HCT116 (cell line): ENCODE data around the gene ATP8A2. TPM values are rescaled to one million over a fixed set of nuclear protein-coding genes. Genes with fewer than 3 reads are reported as not detected.

Source experiments
- ATAC-seq: fragments of 200-7000 bp; cut with Tn5 transposase; 2 replicates; pipeline ENCODE4 v1.9.1; 2020; ENCODE audit warnings: mild to moderate bottlenecking, moderate library complexity
- BruUV-seq: library from RNA; stranded (reverse); fragments of 400-500 nt; replicated peaks from 2 replicates; lab custom pipeline; 2021; lab: Mats Ljungman, UMichigan
- CTCF ChIA-PET: fragments of 300-600 bp; sonication (Branson Sonifier 250); formaldehyde crosslinking; loops from one replicate; lab custom pipeline; 2021; ENCODE audit warnings: antibody characterized with exemption; lab: Charles Lee
- POLR2A ChIA-PET: fragments of 300-600, 350-600 bp; sonication (Branson Sonifier 250); formaldehyde crosslinking; loops from one replicate; lab custom pipeline; 2021; ENCODE audit warnings: antibody characterized with exemption; lab: Charles Lee
- RAD21 ChIA-PET, 2 experiments: fragments of 300-600 bp; sonication (Branson Sonifier 250); formaldehyde crosslinking; loops; one replicate each; lab custom pipeline; 2023; ENCODE audit warnings: low total read pairs in 2 of 2; ENCODE audit not compliant: uncharacterized antibody in 2 of 2, unreplicated experiment in 2 of 2, low non-redundant PET in 1 of 2; lab: Charles Lee
- DNase-seq: peaks from one replicate; pipeline ENCODE4 v3.0.0-alpha.2; 2010; ENCODE audit warnings: low read depth, low spot score
- H2AFZ ChIP-seq: fragments of 200-600 bp; shearing (Covaris generic), sonication (generic); 2 replicates; pipeline ENCODE4 v1.6.1; 2017; ENCODE audit warnings: low read depth, mixed run types, mixed read lengths, antibody characterized with exemption, low read length; ENCODE audit not compliant: poor library complexity, severe bottlenecking
- H3K27ac ChIP-seq: 2 replicates; pipeline ENCODE4 v1.5.1; 2012; ENCODE audit warnings: low read depth, low read length
- H3K27me3 ChIP-seq: fragments of 200-600 bp; sonication (generic); 2 replicates; pipeline ENCODE4 v1.6.1; 2016; ENCODE audit warnings: mixed run types, low read length, mixed read lengths; ENCODE audit not compliant: insufficient read depth
- H3K36me3 ChIP-seq, 2 experiments: fragments of 200-500 bp in 1 of 2; fragments of 200-600 bp in 1 of 2; sonication (Bioruptor generic) in 1 of 2; sonication (generic) in 1 of 2; 2 replicates each; pipeline versions ENCODE4 v1.5.1 to v1.6.1; 2014 to 2016; ENCODE audit warnings: low read length in 2 of 2, inconsistent platforms in 1 of 2, mixed read lengths in 1 of 2, mixed run types in 1 of 2; ENCODE audit not compliant: insufficient read depth in 2 of 2, control insufficient read depth in 1 of 2
- H3K4me1 ChIP-seq, 2 experiments: fragments of 200-600 bp in 1 of 2; sonication (generic) in 1 of 2; 2 replicates each; pipeline versions ENCODE4 v1.5.1 to v1.6.1; 2012 to 2017; ENCODE audit warnings: low read length in 2 of 2, inconsistent platforms in 1 of 2, mild to moderate bottlenecking in 1 of 2, mixed read lengths in 1 of 2, mixed run types in 1 of 2, moderate library complexity in 1 of 2; ENCODE audit not compliant: insufficient read depth in 2 of 2, control insufficient read depth in 1 of 2
- H3K4me2 ChIP-seq: fragments of 200-600 bp; sonication (generic); 2 replicates; pipeline ENCODE4 v1.6.1; 2017; ENCODE audit warnings: mixed run types, low read length, mixed read lengths
- H3K4me3 ChIP-seq, 2 experiments: fragments of 200-600 bp in 1 of 2; sonication (generic) in 1 of 2; replicated peaks in 1 of 2; 2 replicates each; pipeline ENCODE4 v1.5.1; 2011 to 2016; ENCODE audit warnings: low read length in 2 of 2, control low read depth in 1 of 2, low read depth in 1 of 2, mild to moderate bottlenecking in 1 of 2, mixed read lengths in 1 of 2, mixed run types in 1 of 2
- H3K79me2 ChIP-seq: fragments of 200-600 bp; sonication (generic); 2 replicates; pipeline ENCODE4 v1.6.1; 2017; ENCODE audit warnings: mild to moderate bottlenecking, mixed run types, low read length, moderate library complexity, mixed read lengths; ENCODE audit not compliant: insufficient read depth
- H3K9ac ChIP-seq: fragments of 200-600 bp; sonication (generic); 2 replicates; pipeline ENCODE4 v1.6.1; 2016; ENCODE audit warnings: low read length, mixed read lengths
- H3K9me2 ChIP-seq: fragments of 200-600 bp; sonication (generic), shearing (Covaris generic); 2 replicates; pipeline ENCODE4 v1.6.1; 2017; ENCODE audit warnings: mixed run types, mild to moderate bottlenecking, moderate library complexity; ENCODE audit not compliant: insufficient read depth
- H3K9me3 ChIP-seq, 2 experiments: fragments of 200-500 bp in 1 of 2; fragments of 200-600 bp in 1 of 2; sonication (Bioruptor generic) in 1 of 2; sonication (generic) in 1 of 2; 2 replicates each; pipeline ENCODE4 v1.6.1; 2014 to 2017; ENCODE audit warnings: low read length in 2 of 2, mixed read lengths in 2 of 2, inconsistent platforms in 1 of 2, low read depth in 1 of 2, mild to moderate bottlenecking in 1 of 2, mixed run types in 1 of 2, moderate library complexity in 1 of 2; ENCODE audit not compliant: control insufficient read depth in 1 of 2, insufficient read depth in 1 of 2
- H4K20me1 ChIP-seq: fragments of 200-600 bp; sonication (generic), shearing (Covaris generic); 2 replicates; pipeline ENCODE4 v1.6.1; 2017; ENCODE audit warnings: mixed run types, mild to moderate bottlenecking, moderate library complexity; ENCODE audit not compliant: insufficient read depth
- CBX3 ChIP-seq: IDR thresholded peaks from 2 replicates; pipeline ENCODE4 v1.6.1; 2012; ENCODE audit warnings: low read depth
- EGR1 ChIP-seq: IDR thresholded peaks from 2 replicates; pipeline ENCODE4 v1.6.1; 2012; ENCODE audit warnings: low read depth
- EZH2phosphoT487 ChIP-seq: fragments of 200-600 bp; IDR thresholded peaks from 2 replicates; pipeline ENCODE4 v1.6.1; 2018; ENCODE audit warnings: antibody characterized with exemption, borderline replicate concordance
- POLR2AphosphoS5 ChIP-seq: IDR thresholded peaks from 2 replicates; pipeline ENCODE4 v1.6.1; 2011; ENCODE audit warnings: mild to moderate bottlenecking, low read depth, low read length, moderate library complexity
- ZBTB33 ChIP-seq: IDR thresholded peaks from 2 replicates; pipeline ENCODE4 v1.6.1; 2011; ENCODE audit warnings: mild to moderate bottlenecking, low read length, moderate library complexity; ENCODE audit not compliant: insufficient replicate concordance; ENCODE audit errors: extremely low read depth
- intact Hi-C: fragments of 100-400 bp; cut with micrococcal nuclease; formaldehyde crosslinking; loops from 2 replicates; pipeline ENCODE4 v1.10.0; 2022
- total RNA-seq: library from RNA; stranded (reverse); gene quantifications from one replicate; pipeline ENCODE4 v1.2.1, GENCODE V29; 2021; ENCODE audit not compliant: unreplicated experiment

Gene ATP8A2
- total RNA-seq, 1 experiment from 2014 or later: not detected

DNA sequence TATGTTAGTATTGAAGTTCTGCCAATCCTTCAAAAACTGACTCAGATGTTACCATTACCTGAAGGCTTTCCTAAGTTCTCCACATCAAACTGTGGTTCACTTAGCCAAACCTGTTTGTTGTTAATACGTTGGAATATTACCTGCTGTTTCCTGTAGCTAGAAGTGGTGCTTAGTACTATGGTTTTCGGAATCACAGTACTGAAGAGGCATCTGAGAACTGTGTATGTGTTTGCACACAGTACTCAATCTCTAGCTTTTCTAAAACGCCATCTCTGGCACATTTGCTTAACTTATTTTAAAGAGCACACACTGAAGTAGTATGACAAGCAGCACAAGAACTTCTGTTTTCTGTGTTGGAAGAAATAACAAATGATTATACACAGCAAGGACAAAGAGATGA lies 431.9 kb downstream of the ATP8A2 start:
- TF ChIP-seq EGR1: no peak
- no peak for TF ChIP-seq ZBTB33
- TF ChIP-seq EZH2phosphoT487: no peak
- Histone ChIP-seq H4K20me1 (no peaks in the 10 kb centered on the region), H2AFZ (no peak overlapping the region), H3K9me3 (no peaks in the 10 kb centered on the region), H3K79me2 (no peaks in the 10 kb centered on the region), H3K27ac (no peak overlapping the region), H3K27me3 (peaks cover 51% of the 10 kb centered on the region), H3K4me2 (no peak overlapping the region), H3K9ac (no peak overlapping the region), H3K36me3 (no peaks in the 10 kb centered on the region), H3K4me1 (no peaks in the 10 kb centered on the region), H3K4me3 (no peak overlapping the region), H3K9me2 (no peaks in the 10 kb centered on the region)
- intact Hi-C loops: no loop called here
- CTCF ChIA-PET: no interaction called here
- ATAC-seq (no peak), DNase-seq (no peak)
- RAD21 ChIA-PET: no interaction called here
- POLR2A ChIA-PET: no interaction called here
- BruUV-seq: no TSS peak

DNA sequence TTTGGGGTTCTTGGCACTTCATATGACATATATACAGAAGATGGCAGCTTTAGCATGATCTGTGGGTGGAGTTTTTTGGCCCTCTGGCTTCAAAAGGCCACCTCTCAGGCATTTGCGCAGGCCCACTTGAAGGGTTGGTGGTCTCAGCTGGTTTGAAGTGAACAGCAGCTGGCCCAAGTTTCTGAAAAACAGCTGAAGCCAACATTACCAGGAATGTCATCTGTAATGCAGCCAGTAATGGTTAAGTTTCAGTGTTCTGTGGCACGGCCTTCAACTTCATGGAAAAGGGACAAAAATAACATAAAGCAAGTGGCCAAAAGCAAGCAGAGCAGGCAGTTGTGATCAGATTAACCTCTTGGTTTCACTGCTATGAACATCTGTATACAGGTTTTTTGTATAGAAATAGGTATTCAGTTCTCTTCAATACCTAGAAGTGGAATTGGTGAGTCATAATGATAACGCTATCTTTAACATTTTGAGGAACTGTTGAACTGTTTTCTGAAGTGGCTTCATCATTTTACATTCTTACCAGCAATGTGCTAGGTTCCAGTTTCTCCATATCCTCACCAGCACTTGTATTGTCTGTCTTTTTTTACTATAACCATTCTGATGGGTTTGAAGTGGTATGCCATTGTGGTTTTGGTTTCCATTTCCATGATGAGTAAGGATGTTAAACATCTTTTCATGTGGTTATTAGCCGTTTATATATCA lies 434.6 kb downstream of the ATP8A2 start:
- POLR2A ChIA-PET: no interaction called here
- no peaks in the 10 kb centered on the region for H3K4me1 ChIP-seq
- no peak for TF ChIP-seq CBX3
- TF ChIP-seq POLR2AphosphoS5: no peak
- ATAC-seq: no peak
- RAD21 ChIA-PET: no interaction called here
- intact Hi-C loops: no loop called here
- H3K4me3 ChIP-seq: no peak overlapping the region
- no peak overlapping the region for H3K4me2 ChIP-seq
- no TSS peak for BruUV-seq
- H4K20me1 ChIP-seq: no peaks in the 10 kb centered on the region
- no peaks in the 10 kb centered on the region for H3K9me2 ChIP-seq
- H3K27ac ChIP-seq: no peak overlapping the region
- no peak for DNase-seq
- CTCF ChIA-PET: no interaction called here
- H3K9me3 ChIP-seq: no peaks in the 10 kb centered on the region
- H2AFZ ChIP-seq: no peak overlapping the region
- H3K79me2 ChIP-seq: no peaks in the 10 kb centered on the region
- H3K36me3 ChIP-seq: no peaks in the 10 kb centered on the region
- peaks cover 31% of the 10 kb centered on the region for H3K27me3 ChIP-seq
- no peak overlapping the region for H3K9ac ChIP-seq
